Nephron progenitor cell (in vitro differentiated cells): ENCODE data around the gene PLCH2.
A peak's percentile ranks its signal among the peaks of the same experiment; 100 is the strongest.

Experiments
- DNase-seq: peaks from one replicate; pipeline ENCODE4 v3.0.0; 2021
- H3K27ac Mint-ChIP-seq: 2 replicates; pipeline ENCODE4 v1.8.0; 2021; ENCODE audit warnings: mild to moderate bottlenecking, moderate library complexity, mixed read lengths
- H3K27me3 Mint-ChIP-seq: 2 replicates; pipeline ENCODE4 v1.8.0; 2021; ENCODE audit warnings: mild to moderate bottlenecking, low read depth, mixed read lengths; ENCODE audit not compliant: poor library complexity
- H3K36me3 Mint-ChIP-seq: 2 replicates; pipeline ENCODE4 v1.8.0; 2021; ENCODE audit warnings: low read depth, mixed read lengths
- H3K4me1 Mint-ChIP-seq: 2 replicates; pipeline ENCODE4 v1.8.0; 2021; ENCODE audit warnings: mixed read lengths
- H3K4me3 Mint-ChIP-seq: 2 replicates; pipeline ENCODE4 v1.8.0; 2021; ENCODE audit warnings: mild to moderate bottlenecking, moderate library complexity, mixed read lengths
- H3K9me3 Mint-ChIP-seq: 2 replicates; pipeline ENCODE4 v1.8.0; 2021; ENCODE audit warnings: mild to moderate bottlenecking, moderate library complexity, mixed read lengths
- CTCF ChIP-seq: fragments of 200-600 bp; sonication (generic); IDR thresholded peaks from 2 replicates; pipeline ENCODE4 v1.5.0; 2021; ENCODE audit warnings: antibody characterized with exemption

The PLCH2 gene

DNA sequence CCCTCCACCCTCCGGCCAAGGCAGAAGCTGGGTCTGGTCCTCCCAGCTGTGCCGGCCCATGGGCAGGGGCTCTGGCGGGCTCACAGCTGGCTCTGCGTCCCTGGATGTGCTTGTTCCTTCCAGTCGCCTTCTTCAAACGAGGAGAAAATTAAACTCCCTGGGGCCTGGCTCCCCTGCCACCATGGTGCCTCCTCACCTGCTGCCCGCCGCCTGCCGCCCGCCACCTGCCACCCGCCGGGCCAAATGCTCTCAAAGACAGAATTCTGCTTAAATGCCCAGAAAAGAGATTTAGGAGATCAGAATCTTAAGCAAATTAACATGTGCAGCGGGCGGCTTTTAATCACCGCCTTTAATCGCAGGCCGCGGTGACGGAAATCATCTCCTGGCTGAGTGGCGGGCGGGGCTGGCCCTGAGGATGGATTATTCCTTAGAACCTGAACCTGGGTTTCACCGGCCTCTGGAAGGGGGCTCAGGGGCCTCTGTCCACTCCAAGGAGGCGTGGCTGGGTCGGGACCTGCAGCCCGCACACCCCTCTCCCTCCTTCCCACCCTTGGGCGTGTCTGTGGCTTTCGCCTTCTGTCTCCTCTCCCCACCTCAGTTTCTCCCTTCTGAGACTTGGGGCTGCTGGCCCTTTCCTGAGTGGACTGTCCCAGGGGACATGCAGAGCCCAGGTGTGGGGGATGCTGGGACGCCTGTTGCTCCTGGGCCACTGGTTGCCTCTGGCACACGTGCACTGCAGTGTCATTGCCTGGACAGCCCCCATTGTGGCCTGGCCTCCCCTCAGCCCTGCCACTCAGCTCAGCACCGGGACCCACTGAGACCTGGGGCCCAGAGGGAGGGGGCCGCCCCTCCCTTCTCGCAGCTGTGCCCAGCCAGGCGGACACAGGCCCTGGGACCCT is 10.5 kb upstream of the PLCH2 start:
- H3K4me3 Mint-ChIP-seq: no peak overlapping the region
- H3K9me3 Mint-ChIP-seq: no peaks in the 10 kb centered on the region
- H3K27ac Mint-ChIP-seq: no peak overlapping the region
- H3K36me3 Mint-ChIP-seq: no peaks in the 10 kb centered on the region
- TF ChIP-seq CTCF: no peak
- H3K4me1 Mint-ChIP-seq: peaks cover 13% of the 10 kb centered on the region
- DNase-seq: no peak
- H3K27me3 Mint-ChIP-seq: peaks cover 45% of the 10 kb centered on the region

DNA sequence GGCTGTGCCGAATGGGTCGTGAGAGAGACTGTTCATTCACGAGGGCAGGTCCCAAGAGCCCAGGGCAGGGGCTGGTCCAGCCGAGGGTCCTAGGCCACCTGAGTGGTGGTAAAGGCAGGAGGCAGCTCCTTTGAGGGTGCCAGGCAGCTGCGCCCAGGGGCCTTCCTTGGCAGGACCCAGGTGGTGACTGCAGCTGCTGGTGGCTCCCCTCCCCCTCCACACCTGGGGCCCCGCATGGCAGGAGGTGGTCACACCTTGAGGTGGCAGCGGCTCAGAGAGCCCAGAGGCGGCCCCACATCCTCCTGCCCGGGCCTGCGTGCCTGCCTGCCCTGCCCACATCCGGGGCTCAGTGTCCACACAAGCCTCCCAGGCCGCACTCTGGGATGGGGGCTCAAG is 9.8 kb upstream of the PLCH2 start:
- peaks cover 49% of the 10 kb centered on the region for H3K27me3 Mint-ChIP-seq
- no peak for DNase-seq
- TF ChIP-seq CTCF: no peak
- H3K4me3 Mint-ChIP-seq: no peak overlapping the region
- H3K36me3 Mint-ChIP-seq: no peaks in the 10 kb centered on the region
- peaks cover 13% of the 10 kb centered on the region for H3K4me1 Mint-ChIP-seq
- H3K27ac Mint-ChIP-seq: no peak overlapping the region
- H3K9me3 Mint-ChIP-seq: no peaks in the 10 kb centered on the region

- Mint-ChIP-seq H3K36me3 (no peaks in the 10 kb centered on the region), H3K27ac (no peak overlapping the region), H3K4me3 (no peak overlapping the region), H3K4me1 (peaks cover 8% of the 10 kb centered on the region), H3K27me3 (peaks cover 49% of the 10 kb centered on the region), H3K9me3 (no peaks in the 10 kb centered on the region)
- peak; percentile 71 for DNase-seq
- TF ChIP-seq CTCF: no peak
Measured at GRCh38 chr1:2466958-2467554, 9.0 kb upstream of the PLCH2 start.

GRCh38 chr1:2468041-2468472 is 8.0 kb upstream of the PLCH2 start:
- peak; percentile 94 for DNase-seq
- peaks cover 45% of the 10 kb centered on the region for H3K27me3 Mint-ChIP-seq
- peaks cover 10% of the 10 kb centered on the region for H3K4me1 Mint-ChIP-seq
- no peak overlapping the region for H3K4me3 Mint-ChIP-seq
- H3K36me3 Mint-ChIP-seq: no peaks in the 10 kb centered on the region
- H3K27ac Mint-ChIP-seq: no peak overlapping the region
- no peak for TF ChIP-seq CTCF
- no peaks in the 10 kb centered on the region for H3K9me3 Mint-ChIP-seq

- Mint-ChIP-seq H3K9me3 (no peaks in the 10 kb centered on the region), H3K4me1 (peaks cover 7% of the 10 kb centered on the region), H3K27ac (no peak overlapping the region), H3K36me3 (no peaks in the 10 kb centered on the region), H3K4me3 (no peak overlapping the region), H3K27me3 (peaks cover 42% of the 10 kb centered on the region)
- DNase-seq: no peak
- TF ChIP-seq CTCF: no peak
Measured at GRCh38 chr1:2468540-2468939, 7.5 kb upstream of the PLCH2 start.
